Lower leg skin (tissue), 3 donors: ENCODE measurements around the gene CCNI2.

Source experiments
- POLR2A ChIP-seq, 2 donors: fragments of 450-650 bp; IDR thresholded peaks; one replicate each; pipeline ENCODE4 v1.6.1; 2016 to 2017; ENCODE audit warnings: antibody characterized with exemption in 2 of 2, mild to moderate bottlenecking in 1 of 2, moderate library complexity in 1 of 2
- TF ChIP-seq, protein P1 (sequence below), 3 donors: fragments of 450-650 bp; IDR thresholded peaks; one replicate each; pipeline ENCODE4 v1.5.1; 2016; ENCODE audit warnings: antibody characterized with exemption in 3 of 3, mild to moderate bottlenecking in 3 of 3, moderate library complexity in 2 of 3

DNA sequence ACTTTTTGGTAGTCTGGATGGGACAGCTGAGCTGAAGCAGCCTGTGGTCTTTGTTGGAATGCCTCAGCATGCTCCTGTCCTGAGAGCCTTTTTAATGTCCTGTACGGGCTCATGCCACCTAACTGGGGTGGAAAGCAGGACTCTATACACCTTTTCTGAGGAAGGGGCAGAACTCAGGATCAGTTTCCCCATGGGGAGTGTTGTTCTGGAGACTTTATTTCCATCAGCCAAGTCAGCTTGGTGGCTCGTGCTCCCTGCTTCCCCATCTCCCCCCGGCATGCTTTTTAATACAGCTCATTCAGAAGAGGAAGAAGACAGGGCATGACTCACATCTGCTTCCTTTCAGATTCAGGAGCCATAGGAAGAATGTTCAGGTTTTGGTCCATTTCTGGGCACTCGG lies 34.9 kb downstream of the CCNI2 start:
- TF ChIP-seq, protein P1, sequence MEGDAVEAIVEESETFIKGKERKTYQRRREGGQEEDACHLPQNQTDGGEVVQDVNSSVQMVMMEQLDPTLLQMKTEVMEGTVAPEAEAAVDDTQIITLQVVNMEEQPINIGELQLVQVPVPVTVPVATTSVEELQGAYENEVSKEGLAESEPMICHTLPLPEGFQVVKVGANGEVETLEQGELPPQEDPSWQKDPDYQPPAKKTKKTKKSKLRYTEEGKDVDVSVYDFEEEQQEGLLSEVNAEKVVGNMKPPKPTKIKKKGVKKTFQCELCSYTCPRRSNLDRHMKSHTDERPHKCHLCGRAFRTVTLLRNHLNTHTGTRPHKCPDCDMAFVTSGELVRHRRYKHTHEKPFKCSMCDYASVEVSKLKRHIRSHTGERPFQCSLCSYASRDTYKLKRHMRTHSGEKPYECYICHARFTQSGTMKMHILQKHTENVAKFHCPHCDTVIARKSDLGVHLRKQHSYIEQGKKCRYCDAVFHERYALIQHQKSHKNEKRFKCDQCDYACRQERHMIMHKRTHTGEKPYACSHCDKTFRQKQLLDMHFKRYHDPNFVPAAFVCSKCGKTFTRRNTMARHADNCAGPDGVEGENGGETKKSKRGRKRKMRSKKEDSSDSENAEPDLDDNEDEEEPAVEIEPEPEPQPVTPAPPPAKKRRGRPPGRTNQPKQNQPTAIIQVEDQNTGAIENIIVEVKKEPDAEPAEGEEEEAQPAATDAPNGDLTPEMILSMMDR (IDR thresholded peaks at IDR 0.05) = no peak
- TF ChIP-seq POLR2A (IDR thresholded peaks at IDR 0.05) = no peak
